Activated CD8-positive, alpha-beta T cell treated with anti-CD3 and anti-CD28 coated beads, Interleukin-2, amount 10 ng/mL, durations not matched to agents 7 days and 5 days (primary cell): ENCODE data around the gene CCDC158. TPM values are rescaled to one million over a fixed set of nuclear protein-coding genes. Genes with fewer than 3 reads are reported as not detected.

Source experiments
- ATAC-seq: fragments of 150-1000 bp; cut with Tn5 transposase; one replicate; pipeline ENCODE4 v1.10.0; 2021; ENCODE audit warnings: moderate library complexity
- CTCF ChIA-PET: fragments of 350-600 bp; sonication (Branson Sonifier 250); formaldehyde crosslinking; loops from one replicate; lab custom pipeline; 2021; ENCODE audit warnings: antibody characterized with exemption; lab: Charles Lee
- POLR2A ChIA-PET: fragments of 350-600 bp; sonication (Branson Sonifier 250); formaldehyde crosslinking; loops from one replicate; lab custom pipeline; 2021; ENCODE audit warnings: antibody characterized with exemption; lab: Charles Lee
- DNase-seq: peaks from one replicate; pipeline ENCODE4 v3.0.0-alpha.2; 2020
- H3K27ac Mint-ChIP-seq: one replicate; pipeline ENCODE4 v1.8.0; 2021; ENCODE audit warnings: mild to moderate bottlenecking, mixed read lengths
- H3K27me3 Mint-ChIP-seq: one replicate; pipeline ENCODE4 v1.8.0; 2021; ENCODE audit warnings: low read depth, mixed read lengths
- H3K36me3 Mint-ChIP-seq: one replicate; pipeline ENCODE4 v1.8.0; 2021; ENCODE audit warnings: low read depth, mixed read lengths
- H3K4me1 Mint-ChIP-seq: one replicate; pipeline ENCODE4 v1.8.0; 2021; ENCODE audit warnings: low read depth, mixed read lengths
- H3K4me3 Mint-ChIP-seq: one replicate; pipeline ENCODE4 v1.8.0; 2021; ENCODE audit warnings: mild to moderate bottlenecking, mixed read lengths
- H3K9me3 Mint-ChIP-seq: one replicate; pipeline ENCODE4 v1.8.0; 2022; ENCODE audit warnings: mixed read lengths; ENCODE audit not compliant: insufficient read depth
- total RNA-seq, 2 experiments: library from RNA; stranded (reverse); gene quantifications; one replicate each; pipeline ENCODE4 v1.2.3, GENCODE V29; 2021

The CCDC158 gene
- total RNA-seq, 2 experiments from 2014 or later = not detected

- Mint-ChIP-seq H3K27ac (no peak overlapping the region), H3K4me3 (no peak overlapping the region), H3K27me3 (peaks cover 3% of the 10 kb centered on the region), H3K4me1 (no peaks in the 10 kb centered on the region), H3K9me3 (no peaks in the 10 kb centered on the region), H3K36me3 (no peaks in the 10 kb centered on the region)
- ATAC-seq = no peak
- ChIA-PET CTCF (interaction anchor here (1.1 kb wide), 1 partner anchor 203 kb away, joined by 3 read pairs; no protein-coding TSS in a partner anchor), POLR2A (no interaction called here)
- no peak for DNase-seq
These were observed 37.9 kb downstream of the CCDC158 start for GRCh38 chr4:76383001-76383400.

DNA sequence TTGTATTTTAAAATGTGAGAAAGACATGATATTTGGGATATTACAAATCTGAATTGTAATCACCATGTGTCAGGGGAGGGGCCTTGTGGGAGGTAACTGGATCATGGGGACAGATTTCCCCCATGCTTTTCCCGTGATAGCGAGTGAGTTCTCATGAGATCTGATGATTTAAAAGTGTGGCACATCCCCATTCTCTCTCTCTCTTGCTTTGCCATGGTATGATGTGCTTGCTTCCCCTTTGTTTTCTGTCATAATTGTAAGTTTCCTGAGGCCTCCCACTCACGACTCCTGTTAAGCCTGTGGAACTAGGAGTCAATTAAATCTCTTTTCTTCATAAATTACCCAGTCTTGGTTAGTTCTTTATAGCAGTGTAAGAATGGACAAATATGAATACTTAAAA lies 39.0 kb downstream of the CCDC158 start:
- ATAC-seq (no peak), DNase-seq (no peak)
- H3K4me1 Mint-ChIP-seq = no peaks in the 10 kb centered on the region
- peaks cover 3% of the 10 kb centered on the region for H3K27me3 Mint-ChIP-seq
- no peak overlapping the region for H3K4me3 Mint-ChIP-seq
- no peaks in the 10 kb centered on the region for H3K9me3 Mint-ChIP-seq
- no peak overlapping the region for H3K27ac Mint-ChIP-seq
- H3K36me3 Mint-ChIP-seq = no peaks in the 10 kb centered on the region
- ChIA-PET POLR2A (no interaction called here), CTCF (no interaction called here)

- Mint-ChIP-seq H3K27ac (no peak overlapping the region), H3K36me3 (no peaks in the 10 kb centered on the region), H3K9me3 (no peaks in the 10 kb centered on the region), H3K4me1 (no peaks in the 10 kb centered on the region), H3K27me3 (peaks cover 6% of the 10 kb centered on the region), H3K4me3 (no peak overlapping the region)
- ATAC-seq (no peak), DNase-seq (no peak)
- CTCF ChIA-PET = no interaction called here
- POLR2A ChIA-PET = no interaction called here
These were observed 40.4 kb downstream of the CCDC158 start for GRCh38 chr4:76380561-76380960.

GRCh38 chr4:76377911-76378310 lies 43.0 kb downstream of the CCDC158 start:
- no peak for ATAC-seq
- H3K27me3 Mint-ChIP-seq = peaks cover 10% of the 10 kb centered on the region
- H3K4me3 Mint-ChIP-seq = no peak overlapping the region
- CTCF ChIA-PET = interaction anchor here (0.9 to 6.2 kb wide), 24 partner anchors 9 to 382 kb away, joined by 3 to 130 read pairs (median 5); partner anchors contain the start of genes FAM47E, NUP54 and STBD1
- H3K36me3 Mint-ChIP-seq = no peaks in the 10 kb centered on the region
- no peaks in the 10 kb centered on the region for H3K4me1 Mint-ChIP-seq
- no peaks in the 10 kb centered on the region for H3K9me3 Mint-ChIP-seq
- POLR2A ChIA-PET = interaction anchor here (0.5 to 0.6 kb wide), 2 partner anchors 35 to 193 kb away, joined by 3 to 4 read pairs; no protein-coding TSS in a partner anchor
- peak; percentile 64 for DNase-seq
- no peak overlapping the region for H3K27ac Mint-ChIP-seq

- ATAC-seq (no peak), DNase-seq (no peak)
- CTCF ChIA-PET = interaction anchor here (0.6 to 6.2 kb wide), 23 partner anchors 9 to 382 kb away, joined by 3 to 130 read pairs (median 5); partner anchors contain the start of genes NUP54 and STBD1
- peaks cover 10% of the 10 kb centered on the region for H3K27me3 Mint-ChIP-seq
- no peak overlapping the region for H3K27ac Mint-ChIP-seq
- no peak overlapping the region for H3K4me3 Mint-ChIP-seq
- H3K4me1 Mint-ChIP-seq = no peaks in the 10 kb centered on the region
- no peaks in the 10 kb centered on the region for H3K36me3 Mint-ChIP-seq
- POLR2A ChIA-PET = interaction anchor here (0.5 to 0.6 kb wide), 2 partner anchors 34 to 193 kb away, joined by 3 to 4 read pairs; no protein-coding TSS in a partner anchor
- no peaks in the 10 kb centered on the region for H3K9me3 Mint-ChIP-seq
These were observed 43.5 kb downstream of the CCDC158 start for GRCh38 chr4:76377481-76377901.

- Mint-ChIP-seq H3K36me3 (no peaks in the 10 kb centered on the region), H3K27me3 (peaks cover 10% of the 10 kb centered on the region), H3K9me3 (no peaks in the 10 kb centered on the region), H3K4me3 (no peak overlapping the region), H3K27ac (no peak overlapping the region), H3K4me1 (no peaks in the 10 kb centered on the region)
- ChIA-PET CTCF (interaction anchor here (0.6 to 6.2 kb wide), 14 partner anchors 11 to 228 kb away, joined by 3 to 130 read pairs (median 8); partner anchors contain the start of genes NUP54 and STBD1), POLR2A (no interaction called here)
- no peak for ATAC-seq
- no peak for DNase-seq
These were observed 44.4 kb downstream of the CCDC158 start for GRCh38 chr4:76376534-76376933.

- Mint-ChIP-seq H3K36me3 (no peaks in the 10 kb centered on the region), H3K27me3 (peaks cover 10% of the 10 kb centered on the region), H3K4me1 (no peaks in the 10 kb centered on the region), H3K27ac (no peak overlapping the region), H3K9me3 (no peaks in the 10 kb centered on the region), H3K4me3 (no peak overlapping the region)
- ChIA-PET CTCF (interaction anchor here (6.1 to 6.2 kb wide), 2 partner anchors 97 to 197 kb away, joined by 71 to 130 read pairs; no protein-coding TSS in a partner anchor), POLR2A (no interaction called here)
- no peak for ATAC-seq
- DNase-seq = no peak
These were observed 45.2 kb downstream of the CCDC158 start for GRCh38 chr4:76375703-76376102.

GRCh38 chr4:76374798-76375197 lies 46.1 kb downstream of the CCDC158 start:
- ChIA-PET POLR2A (no interaction called here), CTCF (interaction anchor here (6.1 to 6.2 kb wide), 2 partner anchors 96 to 196 kb away, joined by 71 to 130 read pairs; no protein-coding TSS in a partner anchor)
- Mint-ChIP-seq H3K9me3 (no peaks in the 10 kb centered on the region), H3K27me3 (peaks cover 15% of the 10 kb centered on the region), H3K4me1 (no peaks in the 10 kb centered on the region), H3K36me3 (no peaks in the 10 kb centered on the region), H3K4me3 (no peak overlapping the region), H3K27ac (no peak overlapping the region)
- ATAC-seq = no peak
- no peak for DNase-seq

DNA sequence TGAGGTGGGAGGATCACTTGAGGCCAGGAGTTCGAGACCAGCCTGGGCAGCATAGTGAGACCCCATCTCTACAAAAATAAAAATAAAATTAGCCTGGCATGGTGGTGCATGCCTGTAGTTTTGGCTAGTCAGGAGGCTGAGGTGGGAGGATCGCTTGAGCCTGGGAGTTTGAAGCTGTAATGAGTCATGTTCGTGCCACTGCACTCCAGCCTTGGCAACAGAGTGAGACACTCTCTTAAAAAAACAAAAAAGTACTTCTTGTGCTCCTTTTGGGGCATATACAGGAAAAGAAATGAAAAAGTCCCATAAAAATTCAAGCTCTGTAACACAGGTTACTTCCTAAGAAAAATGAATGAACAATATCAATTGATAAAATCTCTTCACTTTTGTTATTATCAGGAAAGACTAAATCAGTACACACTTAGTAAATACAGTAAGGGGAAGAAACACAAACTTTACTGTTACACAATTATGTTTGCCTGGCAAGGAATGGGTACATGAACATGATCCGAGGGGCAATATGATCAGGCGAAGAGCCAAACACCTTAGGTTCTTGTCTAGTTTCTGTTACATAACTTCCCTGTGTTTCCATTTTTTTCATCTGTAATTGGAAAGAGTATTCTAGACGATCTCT lies 46.9 kb downstream of the CCDC158 start:
- CTCF ChIA-PET = interaction anchor here (6.1 to 6.2 kb wide), 2 partner anchors 95 to 196 kb away, joined by 71 to 130 read pairs; no protein-coding TSS in a partner anchor
- H3K27me3 Mint-ChIP-seq = peaks cover 15% of the 10 kb centered on the region
- H3K36me3 Mint-ChIP-seq = no peaks in the 10 kb centered on the region
- ATAC-seq (no peak), DNase-seq (no peak)
- H3K27ac Mint-ChIP-seq = no peak overlapping the region
- no peaks in the 10 kb centered on the region for H3K4me1 Mint-ChIP-seq
- POLR2A ChIA-PET = no interaction called here
- H3K4me3 Mint-ChIP-seq = no peak overlapping the region
- no peaks in the 10 kb centered on the region for H3K9me3 Mint-ChIP-seq

DNA sequence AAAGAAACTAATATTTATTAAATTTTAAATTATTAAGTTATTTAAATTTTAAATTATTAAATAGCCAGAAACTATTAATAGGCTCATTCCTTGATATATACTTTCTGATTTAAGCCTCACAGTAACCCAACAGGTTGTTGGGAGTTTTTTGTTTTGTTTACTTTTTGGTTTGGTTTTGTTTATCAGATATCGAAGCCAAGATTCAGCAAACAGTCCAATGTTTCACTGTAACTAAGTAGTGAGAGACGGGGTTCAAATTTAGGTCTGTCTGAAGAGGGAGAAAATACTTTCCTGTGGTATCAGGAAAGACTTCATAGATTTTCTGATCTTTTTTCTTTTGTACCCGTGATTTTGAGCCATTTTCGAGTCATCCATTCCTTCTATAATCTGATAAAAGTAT lies 54.2 kb downstream of the CCDC158 start:
- no peaks in the 10 kb centered on the region for H3K36me3 Mint-ChIP-seq
- CTCF ChIA-PET = no interaction called here

DNA sequence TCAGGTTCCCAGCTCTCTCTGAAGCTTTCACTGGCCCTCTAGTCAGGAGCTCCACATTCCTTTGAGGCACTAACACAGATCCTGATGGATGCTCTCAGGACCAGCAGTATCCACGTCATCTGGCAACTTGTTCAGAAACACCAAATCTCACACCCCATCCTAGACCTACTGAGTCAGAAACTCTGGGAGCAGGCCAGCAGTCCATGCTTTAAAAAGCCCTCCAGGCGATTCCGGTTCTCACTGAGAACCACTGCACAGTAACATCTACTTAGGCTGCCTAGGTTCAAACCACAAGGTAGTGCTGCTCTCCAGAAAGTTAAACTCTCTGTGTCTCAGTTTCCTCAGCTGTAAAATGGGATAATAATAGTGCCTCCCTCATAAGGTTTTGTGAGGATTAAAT lies 55.3 kb downstream of the CCDC158 start:
- Mint-ChIP-seq H3K36me3 (no peaks in the 10 kb centered on the region), H3K9me3 (peaks cover 3% of the 10 kb centered on the region), H3K4me1 (no peaks in the 10 kb centered on the region), H3K27me3 (peaks cover 17% of the 10 kb centered on the region), H3K4me3 (no peak overlapping the region), H3K27ac (no peak overlapping the region)
- ATAC-seq (no peak), DNase-seq (no peak)
- ChIA-PET POLR2A (no interaction called here), CTCF (interaction anchor here (1.7 kb wide), 1 partner anchor 11 kb away, joined by 5 read pairs; no protein-coding TSS in a partner anchor)

More for the DNA sequence above, 54.2 kb downstream of the CCDC158 start:
- no peak overlapping the region for H3K27ac Mint-ChIP-seq
- no peak for DNase-seq
- peaks cover 3% of the 10 kb centered on the region for H3K9me3 Mint-ChIP-seq
- H3K27me3 Mint-ChIP-seq = peaks cover 17% of the 10 kb centered on the region
- no peak for ATAC-seq
- H3K4me3 Mint-ChIP-seq = no peak overlapping the region
- POLR2A ChIA-PET = no interaction called here
- no peaks in the 10 kb centered on the region for H3K4me1 Mint-ChIP-seq

GRCh38 chr4:76364763-76365162 lies 56.2 kb downstream of the CCDC158 start:
- Mint-ChIP-seq H3K9me3 (peaks cover 3% of the 10 kb centered on the region), H3K4me3 (no peak overlapping the region), H3K27me3 (peaks cover 11% of the 10 kb centered on the region), H3K4me1 (no peaks in the 10 kb centered on the region), H3K27ac (no peak overlapping the region), H3K36me3 (no peaks in the 10 kb centered on the region)
- ATAC-seq (no peak), DNase-seq (no peak)
- ChIA-PET POLR2A (no interaction called here), CTCF (interaction anchor here (1.7 kb wide), 1 partner anchor 12 kb away, joined by 5 read pairs; no protein-coding TSS in a partner anchor)
